GM23338 (cell line): ENCODE data around the gene SRP14. TPM values are rescaled to one million over a fixed set of nuclear protein-coding genes. Genes with fewer than 3 reads are reported as not detected.
A peak's percentile ranks its signal among the peaks of the same experiment; 100 is the strongest.

Source experiments
- ATAC-seq: fragments of 200-7000 bp; cut with Tn5 transposase; 3 replicates; pipeline ENCODE4 v1.9.1; 2020
- DNase-seq: peaks from one replicate; pipeline ENCODE4 v3.0.0-alpha.2; 2015; ENCODE audit warnings: low spot score
- H2AFZ ChIP-seq: fragments of 200-600 bp; sonication (generic); 2 replicates; pipeline ENCODE4 v1.8.0; 2016; ENCODE audit warnings: antibody characterized with exemption, mild to moderate bottlenecking, moderate library complexity
- H3F3A ChIP-seq: fragments of 200-600 bp; sonication (generic); replicated peaks from 2 replicates; pipeline ENCODE4 v1.8.0; 2017; ENCODE audit warnings: antibody characterized with exemption, mixed run types, low read depth
- H3K27ac ChIP-seq: fragments of 200-600 bp; sonication (generic); 2 replicates; pipeline ENCODE4 v1.6.1; 2016; ENCODE audit warnings: low read depth
- H3K27me3 ChIP-seq: fragments of 200-600 bp; sonication (generic); 2 replicates; pipeline ENCODE4 v1.8.0; 2016; ENCODE audit warnings: mild to moderate bottlenecking, mixed run types, moderate library complexity; ENCODE audit not compliant: insufficient read depth
- H3K36me3 ChIP-seq: fragments of 200-600 bp; sonication (generic); 2 replicates; pipeline ENCODE4 v1.8.0; 2016; ENCODE audit warnings: mild to moderate bottlenecking; ENCODE audit not compliant: insufficient read depth
- H3K4me1 ChIP-seq: fragments of 200-600 bp; sonication (generic); 2 replicates; pipeline ENCODE4 v1.8.0; 2016; ENCODE audit warnings: mild to moderate bottlenecking, moderate library complexity; ENCODE audit not compliant: insufficient read depth
- H3K4me2 ChIP-seq: fragments of 200-600 bp; sonication (generic); 2 replicates; pipeline ENCODE4 v1.7.1; 2017; ENCODE audit warnings: mixed run types
- H3K4me3 ChIP-seq: fragments of 200-600 bp; sonication (generic); 2 replicates; pipeline ENCODE4 v1.6.1; 2016; ENCODE audit warnings: mixed run types
- H3K79me2 ChIP-seq: fragments of 200-600 bp; sonication (generic); replicated peaks from 2 replicates; pipeline ENCODE4 v1.8.0; 2017; ENCODE audit warnings: mild to moderate bottlenecking; ENCODE audit not compliant: insufficient read depth
- H3K9me2 ChIP-seq: fragments of 200-600 bp; sonication (generic); 2 replicates; pipeline ENCODE4 v1.8.0; 2017; ENCODE audit not compliant: insufficient read depth
- H4K20me1 ChIP-seq: fragments of 200-600 bp; sonication (generic); replicated peaks from 2 replicates; pipeline ENCODE4 v1.8.0; 2017; ENCODE audit warnings: mild to moderate bottlenecking; ENCODE audit not compliant: insufficient read depth
- H3K27ac Mint-ChIP-seq: 2 replicates; pipeline ENCODE4 v1.8.0; 2020; ENCODE audit warnings: inconsistent platforms, mild to moderate bottlenecking, moderate library complexity, mixed read lengths
- H3K27me3 Mint-ChIP-seq: 3 replicates; pipeline ENCODE4 v1.8.0; 2022; ENCODE audit warnings: low read depth, mild to moderate bottlenecking, moderate library complexity, mixed read lengths, inconsistent platforms; ENCODE audit not compliant: insufficient read depth, poor library complexity
- H3K36me3 Mint-ChIP-seq: 3 replicates; pipeline ENCODE4 v1.8.0; 2021; ENCODE audit warnings: low read depth, mild to moderate bottlenecking, inconsistent platforms, moderate library complexity, mixed read lengths
- H3K4me1 Mint-ChIP-seq: 3 replicates; pipeline ENCODE4 v1.8.0; 2020; ENCODE audit warnings: mild to moderate bottlenecking, inconsistent platforms, mixed read lengths
- H3K4me3 Mint-ChIP-seq: 3 replicates; pipeline ENCODE4 v1.8.0; 2021; ENCODE audit warnings: moderate library complexity, mild to moderate bottlenecking, inconsistent platforms, mixed read lengths
- H3K9me3 Mint-ChIP-seq: 3 replicates; pipeline ENCODE4 v1.8.0; 2020; ENCODE audit warnings: moderate library complexity, mild to moderate bottlenecking, inconsistent platforms, mixed read lengths
- CREB1 ChIP-seq: fragments of 250-450 bp; sonication (Bioruptor Pico); IDR thresholded peaks from 2 replicates; pipeline ENCODE4 v1.5.0; 2020; ENCODE audit warnings: low read depth, mild to moderate bottlenecking, moderate library complexity
- CTCF ChIP-seq, 2 experiments: fragments of 200-600 bp in 1 of 2; sonication (generic) in 1 of 2; conservative IDR thresholded peaks; 2 replicates each; pipeline versions ENCODE4 v1.5.1 to v1.6.1; 2016 to 2017; ENCODE audit warnings: antibody characterized with exemption in 2 of 2, low read depth in 2 of 2, mild to moderate bottlenecking in 2 of 2, moderate library complexity in 1 of 2
- ETS1 ChIP-seq: IDR thresholded peaks from 2 replicates; pipeline ENCODE4 v1.6.1; 2016; ENCODE audit warnings: antibody characterized with exemption
- EZH2 ChIP-seq: fragments of 200-600 bp; sonication (generic); IDR thresholded peaks from one replicate; pipeline ENCODE4 v1.8.0; 2017; ENCODE audit warnings: antibody characterized with exemption, mild to moderate bottlenecking, low read depth; ENCODE audit not compliant: unreplicated experiment
- EZH2phosphoT487 ChIP-seq: fragments of 200-600 bp; sonication (generic); IDR thresholded peaks from one replicate; pipeline ENCODE4 v1.8.1; 2018; ENCODE audit warnings: antibody characterized with exemption; ENCODE audit not compliant: unreplicated experiment
- JUNB ChIP-seq: IDR thresholded peaks from one replicate; pipeline ENCODE4 v1.6.1; 2016; ENCODE audit warnings: antibody characterized with exemption; ENCODE audit not compliant: unreplicated experiment
- NANOG ChIP-seq: IDR thresholded peaks from 2 replicates; pipeline ENCODE4 v1.6.1; 2016; ENCODE audit warnings: antibody characterized with exemption, borderline replicate concordance
- POLR2AphosphoS5 ChIP-seq: IDR thresholded peaks from 2 replicates; pipeline ENCODE4 v1.6.1; 2016; ENCODE audit warnings: antibody characterized with exemption, low read depth
- STAT1 ChIP-seq: IDR thresholded peaks from one replicate; pipeline ENCODE4 v1.6.1; 2016; ENCODE audit warnings: antibody characterized with exemption; ENCODE audit not compliant: unreplicated experiment
- ZNF114 ChIP-seq: fragments of 250-450 bp; sonication (Bioruptor Pico); IDR thresholded peaks from 2 replicates; pipeline ENCODE4 v1.5.0; 2020; ENCODE audit warnings: mild to moderate bottlenecking, moderate library complexity
- ZNF331 ChIP-seq: fragments of 250-450 bp; sonication (Bioruptor Pico); IDR thresholded peaks from 2 replicates; pipeline ENCODE4 v1.5.0; 2020; ENCODE audit warnings: low read depth, mild to moderate bottlenecking, moderate library complexity
- polyA plus RNA-seq: library from polyadenylated mRNA; unstranded; fragments of >200 nt; fragmentation: Nextera tagmentation; extraction: Ambion mirVana; gene quantifications from 2 replicates; pipeline ENCODE4 v1.2.1, GENCODE V29; 2016
- total RNA-seq: library from RNA; depleted of rRNA; stranded (reverse); fragments of >200 nt; shearing (Covaris generic); gene quantifications from 2 replicates; pipeline ENCODE4 v1.2.3, GENCODE V29; 2014

Gene SRP14
- total and polyA plus RNA-seq, 2 experiments from 2014 or later = 249 to 1,412 TPM

- Histone ChIP-seq H3F3A (0 out of 2 replicates have a peak, but pooled peaks cover 10% of the 10 kb centered on the region), H3K4me2 (no peak overlapping the region), H3K27me3 (no peaks in the 10 kb centered on the region), H3K79me2 (no peaks in the 10 kb centered on the region), H3K27ac (no peak overlapping the region), H4K20me1 (no peaks in the 10 kb centered on the region), H2AFZ (no peak overlapping the region), H3K36me3 (no peaks in the 10 kb centered on the region), H3K4me3 (no peak overlapping the region), H3K4me1 (peaks cover 6% of the 10 kb centered on the region), H3K9me2 (no peaks in the 10 kb centered on the region)
- peaks cover 32% of the 10 kb centered on the region for H3K4me1 Mint-ChIP-seq
- H3K9me3 Mint-ChIP-seq = no peaks in the 10 kb centered on the region; the same call in 2 of the 3 replicates
- ATAC-seq (peak; percentile 18; the same call in 2 of the 3 replicates), DNase-seq (no peak)
- no peak overlapping the region; the same call in 2 of the 3 replicates for H3K4me3 Mint-ChIP-seq
- H3K27me3 Mint-ChIP-seq = peaks cover 9% of the 10 kb centered on the region
- TF ChIP-seq CTCF (conservative IDR thresholded peaks at IDR 0.05; ENCODE audit: low read depth in 2 of 2) (no peak), POLR2AphosphoS5 (no peak), JUNB (no peak), ETS1 (no peak), STAT1 (no peak), EZH2 (no peak)
- H3K36me3 Mint-ChIP-seq = no peaks in the 10 kb centered on the region; the same call in 2 of the 3 replicates
- peak overlapping the region; percentile 90 for H3K27ac Mint-ChIP-seq
Observed at GRCh38 chr15:40054855-40055575, 16.0 kb upstream of the SRP14 start.

GRCh38 chr15:40054605-40054854 is 15.5 kb upstream of the SRP14 start:
- Histone ChIP-seq H4K20me1 (no peaks in the 10 kb centered on the region), H3K4me2 (no peak overlapping the region), H2AFZ (no peak overlapping the region), H3K79me2 (no peaks in the 10 kb centered on the region), H3K9me2 (no peaks in the 10 kb centered on the region), H3K36me3 (no peaks in the 10 kb centered on the region), H3K4me3 (no peak overlapping the region), H3K27me3 (no peaks in the 10 kb centered on the region), H3K4me1 (peaks cover 6% of the 10 kb centered on the region), H3K27ac (no peak overlapping the region), H3F3A (0 out of 2 replicates have a peak, but pooled peaks cover 10% of the 10 kb centered on the region)
- peaks cover 12% of the 10 kb centered on the region for H3K27me3 Mint-ChIP-seq
- DNase-seq (no peak), ATAC-seq (no peak)
- no peaks in the 10 kb centered on the region; the same call in 2 of the 3 replicates for H3K9me3 Mint-ChIP-seq
- no peak overlapping the region for H3K4me3 Mint-ChIP-seq
- peaks cover 32% of the 10 kb centered on the region for H3K4me1 Mint-ChIP-seq
- TF ChIP-seq NANOG = no peak
- TF ChIP-seq EZH2phosphoT487 = no peak
- no peak for TF ChIP-seq ZNF331 (CRISPR knock-in tag)
- TF ChIP-seq STAT1 = no peak
- no peak for TF ChIP-seq ZNF114 (CRISPR knock-in tag)
- no peak for TF ChIP-seq JUNB
- TF ChIP-seq POLR2AphosphoS5 = no peak
- TF ChIP-seq CREB1 (CRISPR knock-in tag) = no peak
- TF ChIP-seq CTCF (conservative IDR thresholded peaks at IDR 0.05; ENCODE audit: low read depth in 2 of 2) = no peak
- H3K27ac Mint-ChIP-seq = no peak overlapping the region
- no peaks in the 10 kb centered on the region; the same call in 2 of the 3 replicates for H3K36me3 Mint-ChIP-seq
